ENCODE data around the gene NF1. TPM values are rescaled to one million over a fixed set of nuclear protein-coding genes. Genes with fewer than 3 reads are reported as not detected.
A peak's percentile ranks its signal among the peaks of the same experiment; 100 is the strongest.

NF1 gene
- total and polyA plus RNA-seq, 11 donors = 6.8 to 82.0 (median 51.4) TPM

DNA sequence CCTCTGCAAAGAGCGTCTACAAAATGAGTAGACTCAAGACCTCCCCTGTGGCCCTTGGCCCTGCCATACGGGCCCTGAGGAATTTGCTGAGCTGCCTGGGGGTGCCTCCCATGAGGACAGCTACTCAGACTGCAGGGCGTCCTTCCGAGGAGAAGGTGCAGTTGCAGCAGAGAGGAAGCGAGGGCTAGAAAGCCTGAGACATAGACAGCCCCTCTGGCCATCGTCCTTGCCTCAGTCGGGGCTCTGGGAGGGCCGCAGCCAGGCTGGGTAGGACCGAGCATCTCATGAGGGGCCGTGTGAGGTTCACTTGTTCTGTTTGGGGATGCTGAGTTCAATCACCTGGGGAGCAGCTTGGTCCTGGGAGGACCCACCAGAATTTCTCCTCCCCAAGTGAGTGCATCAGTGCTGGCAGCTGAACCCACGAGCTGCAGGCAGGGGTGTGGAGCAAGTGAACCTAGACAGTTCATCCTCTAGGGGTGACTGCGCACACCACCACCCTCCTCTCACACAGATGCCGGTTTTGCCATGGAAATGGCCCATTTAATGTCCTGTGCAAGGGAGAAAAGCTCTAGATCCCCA is 317.0 kb downstream of the NF1 start:
- WGBS, 4 donors = 82 to 86% (median 84%) methylated on average over 11 to 13 of the region's 13 CpGs
- peak in 1 of 5 donors; percentile 14 for DNase-seq
- ATAC-seq = no peak

DNA sequence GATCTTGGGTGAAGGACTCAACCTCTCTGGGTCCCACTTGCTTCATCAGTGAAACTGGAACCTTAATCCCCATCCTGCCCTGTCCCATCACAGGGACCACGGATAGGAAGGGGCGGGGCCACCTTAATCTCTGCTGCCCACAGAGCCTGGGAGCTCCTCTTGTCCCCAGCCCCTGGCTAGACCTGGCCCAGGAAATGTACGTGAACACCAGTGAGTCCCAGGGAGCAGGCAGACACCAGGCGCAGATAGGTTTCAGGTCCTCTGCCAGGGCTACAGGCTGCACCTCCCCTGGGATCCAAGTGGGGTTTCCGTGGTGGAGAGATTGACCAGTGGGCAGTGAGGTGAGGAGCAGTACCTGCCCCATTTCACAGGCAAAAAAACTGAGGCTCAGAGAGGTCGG is 317.7 kb downstream of the NF1 start:
- 66 to 73% (median 71%) methylated on average over 4 to 6 of the region's 6 CpGs for WGBS, 4 donors
- no peak for ATAC-seq
- DNase-seq = peak in 1 of 5 donors; percentile 10
- no peaks in the 10 kb centered on the region for H3K9me3 ChIP-seq
- H3K4me3 ChIP-seq = no peak overlapping the region
- no peaks in the 10 kb centered on the region for H3K36me3 ChIP-seq
- intact Hi-C loops (cut with DNase I) = no loop called here
- H3K27me3 ChIP-seq = no peaks in the 10 kb centered on the region
- peaks cover 0 to 21% (median 8%) of the 10 kb centered on the region in 12 donors for H3K4me1 ChIP-seq
- H3K27ac ChIP-seq = no peak overlapping the region
- TF ChIP-seq, protein P1, sequence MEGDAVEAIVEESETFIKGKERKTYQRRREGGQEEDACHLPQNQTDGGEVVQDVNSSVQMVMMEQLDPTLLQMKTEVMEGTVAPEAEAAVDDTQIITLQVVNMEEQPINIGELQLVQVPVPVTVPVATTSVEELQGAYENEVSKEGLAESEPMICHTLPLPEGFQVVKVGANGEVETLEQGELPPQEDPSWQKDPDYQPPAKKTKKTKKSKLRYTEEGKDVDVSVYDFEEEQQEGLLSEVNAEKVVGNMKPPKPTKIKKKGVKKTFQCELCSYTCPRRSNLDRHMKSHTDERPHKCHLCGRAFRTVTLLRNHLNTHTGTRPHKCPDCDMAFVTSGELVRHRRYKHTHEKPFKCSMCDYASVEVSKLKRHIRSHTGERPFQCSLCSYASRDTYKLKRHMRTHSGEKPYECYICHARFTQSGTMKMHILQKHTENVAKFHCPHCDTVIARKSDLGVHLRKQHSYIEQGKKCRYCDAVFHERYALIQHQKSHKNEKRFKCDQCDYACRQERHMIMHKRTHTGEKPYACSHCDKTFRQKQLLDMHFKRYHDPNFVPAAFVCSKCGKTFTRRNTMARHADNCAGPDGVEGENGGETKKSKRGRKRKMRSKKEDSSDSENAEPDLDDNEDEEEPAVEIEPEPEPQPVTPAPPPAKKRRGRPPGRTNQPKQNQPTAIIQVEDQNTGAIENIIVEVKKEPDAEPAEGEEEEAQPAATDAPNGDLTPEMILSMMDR (IDR thresholded peaks at IDR 0.05) = no peak
- TF ChIP-seq POLR2A (IDR thresholded peaks at IDR 0.05) = no peak

More for the DNA sequence above, 317.0 kb downstream of the NF1 start:
- no peaks in the 10 kb centered on the region for H3K9me3 ChIP-seq
- H3K27me3 ChIP-seq = peaks cover 0 to 2% (median 0%) of the 10 kb centered on the region in 9 donors
- no peak overlapping the region for H3K4me3 ChIP-seq
- no peaks in the 10 kb centered on the region for H3K36me3 ChIP-seq
- no peak overlapping the region for H3K27ac ChIP-seq
- intact Hi-C loops (cut with DNase I) = no loop called here
- TF ChIP-seq, protein P1 (IDR thresholded peaks at IDR 0.05) = no peak
- TF ChIP-seq POLR2A (IDR thresholded peaks at IDR 0.05) = no peak
- H3K4me1 ChIP-seq = peaks cover 0 to 20% (median 8%) of the 10 kb centered on the region in 12 donors

DNA sequence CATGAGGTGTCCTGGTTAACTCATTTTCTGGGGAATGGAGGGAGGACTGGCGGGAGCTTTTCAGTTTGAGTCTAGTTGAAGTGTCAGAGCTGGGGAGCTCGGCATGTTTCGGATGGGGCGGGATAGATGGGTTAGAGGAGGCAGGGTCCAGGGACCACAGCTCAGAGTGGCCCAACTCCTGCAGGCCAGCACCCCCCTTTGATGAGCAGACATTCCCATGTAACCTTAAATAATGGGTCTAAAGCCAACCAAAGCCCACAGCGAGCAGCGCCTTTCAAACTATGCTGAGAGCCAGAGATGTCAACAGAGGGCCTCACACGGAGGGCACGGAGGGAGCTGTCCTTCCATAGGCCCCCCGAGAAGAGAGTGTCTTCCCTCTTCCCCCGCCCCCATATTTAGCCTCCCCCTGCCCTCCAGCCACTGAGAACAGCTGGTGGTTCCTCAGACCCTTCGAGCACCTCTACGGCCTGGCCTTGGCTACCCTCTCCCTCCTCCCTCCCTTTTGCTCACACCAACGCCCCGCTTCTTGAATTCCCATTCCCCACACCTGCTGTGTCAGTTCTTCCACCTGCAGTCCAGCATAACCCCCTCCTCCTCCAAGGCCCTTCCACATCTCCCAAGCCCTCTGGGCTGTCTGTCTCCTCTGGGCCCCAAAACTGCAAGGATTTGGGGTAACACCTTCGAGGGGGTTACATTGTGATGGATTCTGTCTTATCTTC is 318.5 kb downstream of the NF1 start:
- WGBS, 4 donors = 71 to 81% (median 73%) methylated on average over 12 to 15 of the region's 15 CpGs
- Histone ChIP-seq H3K4me3 (no peak overlapping the region), H3K9me3 (no peaks in the 10 kb centered on the region), H3K27ac (peak overlapping the region in 1 of 12 donors; percentile 34), H3K36me3 (no peaks in the 10 kb centered on the region), H3K4me1 (peaks cover 0 to 21% (median 8%) of the 10 kb centered on the region in 12 donors), H3K27me3 (no peaks in the 10 kb centered on the region)
- intact Hi-C loops (cut with DNase I) = no loop called here
- TF ChIP-seq, protein P1 (IDR thresholded peaks at IDR 0.05) = no peak
- TF ChIP-seq POLR2A (IDR thresholded peaks at IDR 0.05) = no peak
- DNase-seq (peak in 1 of 5 donors; percentile 7), ATAC-seq (no peak)

DNA sequence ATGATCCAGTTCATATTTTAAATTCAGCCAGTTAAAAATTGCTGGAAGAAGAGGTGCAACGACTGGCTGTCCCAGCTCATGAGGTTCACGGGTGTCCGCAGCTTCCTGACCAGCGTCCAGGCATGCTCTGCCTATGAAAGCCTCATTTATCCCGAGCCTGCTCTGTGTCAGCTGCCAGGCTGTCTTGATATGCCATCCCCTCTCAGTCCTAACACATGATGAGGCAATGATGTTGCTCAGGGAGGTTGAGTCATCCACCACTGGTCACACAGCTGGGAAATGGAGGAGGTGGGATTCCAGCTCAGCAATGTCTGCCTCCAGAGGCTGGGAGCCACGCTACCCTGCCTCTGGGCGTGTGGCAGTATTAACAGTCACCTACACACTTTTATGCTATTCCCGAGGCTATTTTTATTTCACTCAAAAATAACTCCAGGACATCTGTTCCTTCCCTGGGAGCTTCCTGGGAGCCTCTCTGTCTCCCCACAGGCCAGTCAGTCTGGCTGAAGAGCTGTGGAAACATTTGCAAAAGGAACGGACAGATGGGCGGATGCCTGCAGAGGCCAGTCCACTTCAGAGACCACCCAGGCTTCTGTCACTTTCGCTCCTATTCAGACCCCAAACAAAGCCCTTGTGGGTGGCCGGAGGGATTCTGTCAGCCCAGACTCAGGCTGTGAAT is 319.2 kb downstream of the NF1 start:
- TF ChIP-seq POLR2A (IDR thresholded peaks at IDR 0.05) = no peak
- TF ChIP-seq, protein P1 (IDR thresholded peaks at IDR 0.05) = no peak
- 19 to 29% (median 27%) methylated on average over 12 of the region's 12 CpGs for WGBS, 4 donors
- H3K9me3 ChIP-seq = no peaks in the 10 kb centered on the region
- H3K27ac ChIP-seq = peak overlapping the region in 1 of 12 donors; percentile 34
- no peaks in the 10 kb centered on the region for H3K27me3 ChIP-seq
- ATAC-seq (peak; percentile 58 to 80 (median 68)), DNase-seq (peak in 2 of 5 donors; percentile 58 to 62)
- peaks cover 0 to 21% (median 8%) of the 10 kb centered on the region in 12 donors for H3K4me1 ChIP-seq
- H3K36me3 ChIP-seq = no peaks in the 10 kb centered on the region
- no peak overlapping the region for H3K4me3 ChIP-seq
- intact Hi-C loops (cut with DNase I) = no loop called here

All from heart left ventricle (tissue), 16 donors.